H9 (cell line): Measurements from ENCODE around the gene KANSL1L. TPM values are rescaled to one million over a fixed set of nuclear protein-coding genes. Genes with fewer than 3 reads are reported as not detected.

ENCODE experiments used
- DNase-seq: peaks from one replicate; pipeline ENCODE4 v3.0.0-alpha.2; 2017
- H2AFZ ChIP-seq: one replicate; pipeline ENCODE4 v1.6.1; 2013; ENCODE audit warnings: mild to moderate bottlenecking, low read length, control low read depth, moderate library complexity
- H2AK5ac ChIP-seq: 2 replicates; pipeline ENCODE4 v1.6.1; 2013; ENCODE audit warnings: low read length, control low read depth, mixed read lengths; ENCODE audit not compliant: insufficient read length
- H2BK120ac ChIP-seq: one replicate; pipeline ENCODE4 v1.6.1; 2013; ENCODE audit warnings: low read depth, mild to moderate bottlenecking, low read length, control low read depth, inconsistent platforms; ENCODE audit not compliant: poor library complexity, severe bottlenecking
- H2BK12ac ChIP-seq: 2 replicates; pipeline ENCODE4 v1.6.1; 2013; ENCODE audit warnings: low read length, control low read depth, mixed read lengths, low read depth; ENCODE audit not compliant: insufficient read length
- H2BK15ac ChIP-seq: 2 replicates; pipeline ENCODE4 v1.6.1; 2013; ENCODE audit warnings: low read depth, low read length, control low read depth
- H2BK20ac ChIP-seq: one replicate; pipeline ENCODE4 v1.6.1; 2013; ENCODE audit warnings: low read depth, mild to moderate bottlenecking, low read length, control low read depth, inconsistent platforms; ENCODE audit not compliant: poor library complexity, severe bottlenecking
- H2BK5ac ChIP-seq: 2 replicates; pipeline ENCODE4 v1.6.1; 2013; ENCODE audit warnings: low read length, control low read depth, mixed read lengths; ENCODE audit not compliant: insufficient read length
- H3K14ac ChIP-seq: 2 replicates; pipeline ENCODE4 v1.6.1; 2013; ENCODE audit warnings: low read length, control low read depth; ENCODE audit not compliant: insufficient read depth
- H3K18ac ChIP-seq: 2 replicates; pipeline ENCODE4 v1.6.1; 2013; ENCODE audit warnings: low read depth, mild to moderate bottlenecking, mixed read lengths, low read length, control low read depth; ENCODE audit not compliant: insufficient read length
- H3K23ac ChIP-seq: 2 replicates; pipeline ENCODE4 v1.6.1; 2013; ENCODE audit warnings: low read length, control low read depth, mixed read lengths, low read depth; ENCODE audit not compliant: insufficient read length
- H3K23me2 ChIP-seq: 2 replicates; pipeline ENCODE4 v1.6.1; 2013; ENCODE audit warnings: low read depth, mild to moderate bottlenecking, mixed read lengths, low read length, control low read depth; ENCODE audit not compliant: insufficient read length, poor library complexity, severe bottlenecking
- H3K27ac ChIP-seq: 2 replicates; pipeline ENCODE4 v1.5.1; 2013; ENCODE audit warnings: low read length, control low read depth, mixed read lengths, low read depth; ENCODE audit not compliant: insufficient read length
- H3K27me3 ChIP-seq: 2 replicates; pipeline ENCODE4 v1.6.1; 2013; ENCODE audit warnings: low read length, control low read depth, inconsistent platforms; ENCODE audit not compliant: insufficient read depth
- H3K4ac ChIP-seq: 2 replicates; pipeline ENCODE4 v1.6.1; 2013; ENCODE audit warnings: low read depth, mild to moderate bottlenecking, control low read depth, inconsistent platforms, low read length, moderate library complexity
- H3K4me1 ChIP-seq: 2 replicates; pipeline ENCODE4 v1.6.1; 2013; ENCODE audit warnings: low read length, control low read depth, inconsistent platforms; ENCODE audit not compliant: insufficient read depth
- H3K4me2 ChIP-seq: 2 replicates; pipeline ENCODE4 v1.6.1; 2013; ENCODE audit warnings: low read length, control low read depth, mixed read lengths; ENCODE audit not compliant: insufficient read length, insufficient read depth
- H3K56ac ChIP-seq: 2 replicates; pipeline ENCODE4 v1.6.1; 2013; ENCODE audit warnings: low read depth, mild to moderate bottlenecking, mixed read lengths, low read length, control low read depth; ENCODE audit not compliant: insufficient read length
- H3K79me1 ChIP-seq: 2 replicates; pipeline ENCODE4 v1.6.1; 2013; ENCODE audit warnings: low read depth, mild to moderate bottlenecking, moderate library complexity, low read length, control low read depth, inconsistent platforms; ENCODE audit not compliant: insufficient read depth, poor library complexity, severe bottlenecking
- H3K79me2 ChIP-seq: 2 replicates; pipeline ENCODE4 v1.6.1; 2013; ENCODE audit warnings: low read length, control low read depth, inconsistent platforms; ENCODE audit not compliant: insufficient read depth
- H3K9ac ChIP-seq: 2 replicates; pipeline ENCODE4 v1.6.1; 2013; ENCODE audit warnings: low read length, control low read depth, mixed read lengths; ENCODE audit not compliant: insufficient read length; ENCODE audit errors: extremely low read depth
- H3K9me3 ChIP-seq: one replicate; pipeline ENCODE4 v1.6.1; 2013; ENCODE audit warnings: low read depth, low read length, inconsistent platforms; ENCODE audit not compliant: control insufficient read depth
- H3T11ph ChIP-seq: one replicate; pipeline ENCODE4 v1.6.1; 2013; ENCODE audit warnings: mild to moderate bottlenecking, low read length, control low read depth, inconsistent platforms
- H4K20me1 ChIP-seq: one replicate; pipeline ENCODE4 v1.6.1; 2013; ENCODE audit not compliant: control insufficient read depth, insufficient read length, insufficient read depth
- H4K5ac ChIP-seq: 2 replicates; pipeline ENCODE4 v1.6.1; 2013; ENCODE audit warnings: low read depth, mild to moderate bottlenecking, mixed read lengths, low read length, control low read depth; ENCODE audit not compliant: insufficient read length
- H4K8ac ChIP-seq: replicated peaks from 2 replicates; pipeline ENCODE4 v1.6.1; 2013; ENCODE audit warnings: low read length, control low read depth, mixed read lengths, low read depth; ENCODE audit not compliant: insufficient read length
- H4K91ac ChIP-seq: 2 replicates; pipeline ENCODE4 v1.6.1; 2013; ENCODE audit warnings: low read depth, mild to moderate bottlenecking, moderate library complexity, mixed read lengths, low read length, control low read depth; ENCODE audit not compliant: insufficient read length
- H3K27ac Mint-ChIP-seq, 3 experiments: 2 replicates in 2 of 3; 3 replicates in 1 of 3; pipeline ENCODE4 v1.8.0; 2020 to 2021; ENCODE audit warnings: mixed read lengths in 3 of 3, mild to moderate bottlenecking in 1 of 3, moderate library complexity in 1 of 3
- H3K27me3 Mint-ChIP-seq: 2 replicates; pipeline ENCODE4 v1.8.0; 2021; ENCODE audit warnings: low read depth, mild to moderate bottlenecking, moderate library complexity, mixed read lengths
- H3K36me3 Mint-ChIP-seq, 3 experiments: 2 replicates in 2 of 3; 3 replicates in 1 of 3; pipeline ENCODE4 v1.8.0; 2020 to 2021; ENCODE audit warnings: low read depth in 3 of 3, mixed read lengths in 3 of 3; ENCODE audit not compliant: insufficient read depth in 1 of 3
- H3K4me1 Mint-ChIP-seq, 2 experiments: 2 replicates each; pipeline ENCODE4 v1.8.0; 2020; ENCODE audit warnings: mixed read lengths in 2 of 2
- H3K4me3 Mint-ChIP-seq, 2 experiments: 2 replicates in 1 of 2; 3 replicates in 1 of 2; pipeline ENCODE4 v1.8.0; 2020 to 2021; ENCODE audit warnings: mild to moderate bottlenecking in 2 of 2, mixed read lengths in 2 of 2, moderate library complexity in 1 of 2
- H3K9me3 Mint-ChIP-seq, 2 experiments: 2 replicates in 1 of 2; 3 replicates in 1 of 2; pipeline ENCODE4 v1.8.0; 2020; ENCODE audit warnings: mild to moderate bottlenecking in 2 of 2, mixed read lengths in 2 of 2, moderate library complexity in 1 of 2
- CTCF ChIP-seq: fragments of 200-600 bp; sonication (generic); conservative IDR thresholded peaks from 3 replicates; pipeline ENCODE4 v1.8.0; 2021; ENCODE audit warnings: antibody characterized with exemption, mild to moderate bottlenecking
- WGBS: extraction: QIAGEN DNeasy Blood & Tissue Kit; methylation state at CpG from one replicate; pipeline ENCODE4 v1.1.7; 2013; ENCODE audit warnings: missing lambda C conversion rate, low lambda C conversion rate, mixed read lengths; ENCODE audit not compliant: insufficient read length; ENCODE audit errors: extremely low coverage; 5-methylcytosine and 5-hydroxymethylcytosine counted together
- total RNA-seq: library from RNA; stranded (reverse); gene quantifications from 2 replicates; pipeline ENCODE4 v1.2.1, GENCODE V29; 2021

The KANSL1L gene
- total RNA-seq, 1 experiment from 2014 or later = 8.2 TPM

- Histone ChIP-seq H3K4me2 (no peak overlapping the region), H3K14ac (no peak overlapping the region), H3K27me3 (no peaks in the 10 kb centered on the region), H4K91ac (no peak overlapping the region), H2BK15ac (no peak overlapping the region), H3K23ac (no peak overlapping the region), H4K5ac (no peak overlapping the region), H4K20me1 (no peaks in the 10 kb centered on the region), H2AFZ (no peak overlapping the region), H3K4ac (no peak overlapping the region), H3K23me2 (no peaks in the 10 kb centered on the region), H3K4me1 (no peaks in the 10 kb centered on the region), H3K79me2 (no peaks in the 10 kb centered on the region), H3T11ph (no peak overlapping the region), H2AK5ac (no peak overlapping the region), H2BK12ac (no peak overlapping the region), H2BK5ac (no peak overlapping the region), H3K18ac (no peak overlapping the region), H2BK20ac (no peak overlapping the region), H4K8ac (no peak overlapping the region), H3K27ac (no peak overlapping the region), H3K9me3 (peaks cover 7% of the 10 kb centered on the region), H3K79me1 (no peaks in the 10 kb centered on the region), H3K9ac (no peak overlapping the region), H3K56ac (no peak overlapping the region), H2BK120ac (no peak overlapping the region)
- no peaks in the 10 kb centered on the region; the same call in 1 of the 2 replicates for H3K27me3 Mint-ChIP-seq
- no CpG with 5 or more reads among the region's 1 CpG for WGBS
- H3K36me3 Mint-ChIP-seq = peaks cover 32 to 50% (median 39%) of the 10 kb centered on the region in 3 experiments
- TF ChIP-seq CTCF = no peak
- H3K27ac Mint-ChIP-seq = no peak overlapping the region
- peaks cover 29 to 37% of the 10 kb centered on the region in 2 experiments for H3K9me3 Mint-ChIP-seq
- DNase-seq = no peak
- 0 out of 4 replicates have a peak, but pooled peaks cover 0 to 3% of the 10 kb centered on the region in 2 experiments for H3K4me1 Mint-ChIP-seq
- H3K4me3 Mint-ChIP-seq = no peak overlapping the region
Measured at GRCh38 chr2:210054696-210055095, 116.5 kb downstream of the KANSL1L start.
